ENCODE data around the gene MLXIPL. TPM values are rescaled to one million over a fixed set of nuclear protein-coding genes. Genes with fewer than 3 reads are reported as not detected.

Gene MLXIPL
- total RNA-seq, 1 donor from 2014 or later: 2.0 TPM

GRCh38 chr7:73646785-73647724, 22.7 kb upstream of the MLXIPL start:
- peaks cover 78% of the 10 kb centered on the region for H3K27me3 Mint-ChIP-seq (ENCODE audit: low read depth)
- no peak for DNase-seq (ENCODE audit: low spot score in 2 of 2, unreplicated experiment in 2 of 2)
- H3K4me3 Mint-ChIP-seq: peak overlapping the region; percentile 45
- H3K27ac Mint-ChIP-seq: peak overlapping the region; percentile 34
- peaks cover 6% of the 10 kb centered on the region for H3K4me1 Mint-ChIP-seq
- no peaks in the 10 kb centered on the region for H3K9me3 Mint-ChIP-seq
- TF ChIP-seq, protein P1, sequence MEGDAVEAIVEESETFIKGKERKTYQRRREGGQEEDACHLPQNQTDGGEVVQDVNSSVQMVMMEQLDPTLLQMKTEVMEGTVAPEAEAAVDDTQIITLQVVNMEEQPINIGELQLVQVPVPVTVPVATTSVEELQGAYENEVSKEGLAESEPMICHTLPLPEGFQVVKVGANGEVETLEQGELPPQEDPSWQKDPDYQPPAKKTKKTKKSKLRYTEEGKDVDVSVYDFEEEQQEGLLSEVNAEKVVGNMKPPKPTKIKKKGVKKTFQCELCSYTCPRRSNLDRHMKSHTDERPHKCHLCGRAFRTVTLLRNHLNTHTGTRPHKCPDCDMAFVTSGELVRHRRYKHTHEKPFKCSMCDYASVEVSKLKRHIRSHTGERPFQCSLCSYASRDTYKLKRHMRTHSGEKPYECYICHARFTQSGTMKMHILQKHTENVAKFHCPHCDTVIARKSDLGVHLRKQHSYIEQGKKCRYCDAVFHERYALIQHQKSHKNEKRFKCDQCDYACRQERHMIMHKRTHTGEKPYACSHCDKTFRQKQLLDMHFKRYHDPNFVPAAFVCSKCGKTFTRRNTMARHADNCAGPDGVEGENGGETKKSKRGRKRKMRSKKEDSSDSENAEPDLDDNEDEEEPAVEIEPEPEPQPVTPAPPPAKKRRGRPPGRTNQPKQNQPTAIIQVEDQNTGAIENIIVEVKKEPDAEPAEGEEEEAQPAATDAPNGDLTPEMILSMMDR (IDR thresholded peaks at IDR 0.05; ENCODE audit: unreplicated experiment): no peak
- no peaks in the 10 kb centered on the region for H3K36me3 Mint-ChIP-seq

DNA sequence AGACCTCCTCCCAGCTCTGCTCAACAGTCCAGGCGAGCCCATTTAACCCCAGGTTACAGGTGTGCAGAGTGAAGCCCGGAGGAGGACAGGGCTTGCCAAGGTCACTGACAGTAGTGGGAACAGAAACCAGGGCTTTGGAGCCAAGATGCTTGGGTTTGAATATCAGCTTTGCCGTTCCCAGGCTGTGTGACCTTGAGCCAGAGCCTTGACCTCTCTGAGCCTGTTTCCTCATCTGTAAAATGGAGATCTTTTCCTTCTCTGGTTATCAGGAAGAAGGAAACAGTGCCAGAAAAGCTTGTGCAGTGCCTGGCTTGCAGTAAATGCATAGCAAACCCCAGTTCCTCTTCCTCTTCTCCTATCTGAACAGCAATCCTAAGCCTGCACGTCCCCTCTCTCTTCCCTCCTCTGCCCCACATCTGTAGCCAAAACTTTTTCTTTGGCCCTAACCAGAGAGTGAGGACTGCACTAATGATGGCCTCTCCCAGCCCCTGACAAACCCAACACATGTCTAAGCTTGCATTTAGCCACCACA, 21.4 kb upstream of the MLXIPL start:
- H3K27ac Mint-ChIP-seq: no peak overlapping the region
- H3K36me3 Mint-ChIP-seq: no peaks in the 10 kb centered on the region
- DNase-seq (ENCODE audit: low spot score in 2 of 2, unreplicated experiment in 2 of 2): no peak
- peaks cover 67% of the 10 kb centered on the region for H3K27me3 Mint-ChIP-seq (ENCODE audit: low read depth)
- no peak overlapping the region for H3K4me3 Mint-ChIP-seq
- peaks cover 6% of the 10 kb centered on the region for H3K4me1 Mint-ChIP-seq
- peaks cover 3% of the 10 kb centered on the region for H3K9me3 Mint-ChIP-seq
- TF ChIP-seq, protein P1 (IDR thresholded peaks at IDR 0.05; ENCODE audit: unreplicated experiment): no peak

DNA sequence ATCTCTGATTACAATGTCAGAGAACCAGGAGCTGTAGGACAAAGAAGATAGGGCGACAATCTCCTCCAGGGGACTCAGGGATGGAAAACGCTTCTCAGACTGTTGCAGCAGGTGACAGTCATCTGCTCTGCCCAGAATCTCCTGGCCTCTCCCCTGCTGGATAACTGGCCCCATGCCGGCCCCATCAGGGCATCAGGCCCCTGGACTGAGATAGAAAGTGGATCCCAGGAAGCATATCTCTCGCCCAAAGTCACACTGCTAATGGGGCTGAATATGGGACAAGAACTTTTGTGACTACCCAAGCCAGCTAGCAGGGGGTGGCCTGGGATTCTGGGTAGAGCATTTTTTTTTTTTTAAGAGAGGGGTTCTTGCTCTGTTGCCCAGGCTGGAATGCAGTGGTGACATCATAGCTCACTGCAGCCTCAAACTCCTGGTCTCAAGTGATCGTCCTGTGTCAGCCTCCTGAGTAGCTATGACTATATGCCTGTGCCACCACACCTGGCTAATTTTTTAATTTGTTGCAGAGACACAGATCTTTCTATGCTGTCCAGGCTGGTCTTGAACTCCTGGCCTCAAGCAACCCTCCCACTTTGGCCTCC, 20.5 kb upstream of the MLXIPL start:
- no peak overlapping the region for H3K27ac Mint-ChIP-seq
- H3K4me3 Mint-ChIP-seq: no peak overlapping the region
- TF ChIP-seq, protein P1 (IDR thresholded peaks at IDR 0.05; ENCODE audit: unreplicated experiment): no peak
- H3K36me3 Mint-ChIP-seq: no peaks in the 10 kb centered on the region
- peaks cover 3% of the 10 kb centered on the region for H3K9me3 Mint-ChIP-seq
- DNase-seq (ENCODE audit: low spot score in 2 of 2, unreplicated experiment in 2 of 2): no peak
- H3K27me3 Mint-ChIP-seq (ENCODE audit: low read depth): peaks cover 57% of the 10 kb centered on the region
- peaks cover 6% of the 10 kb centered on the region for H3K4me1 Mint-ChIP-seq

DNA sequence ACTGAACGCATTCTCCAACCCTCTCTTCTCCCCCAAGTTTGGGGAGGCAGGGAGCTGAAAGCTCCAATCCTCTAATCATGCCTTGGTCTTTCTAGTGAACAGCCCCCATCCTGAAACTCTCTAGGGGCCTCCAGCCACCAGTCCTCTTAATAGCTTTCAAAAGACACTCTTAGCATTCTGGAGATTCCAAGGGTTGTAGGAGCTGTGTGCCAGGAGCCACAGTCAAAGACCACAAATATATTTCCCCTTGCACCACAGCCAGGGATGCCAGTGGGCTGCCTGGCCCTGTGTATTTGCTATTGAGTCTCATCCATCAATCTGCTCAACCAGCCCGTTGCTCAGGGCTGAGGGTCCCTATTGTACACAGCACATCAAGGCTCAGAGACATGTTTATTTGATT, 18.5 kb upstream of the MLXIPL start:
- Mint-ChIP-seq H3K4me1 (no peaks in the 10 kb centered on the region), H3K36me3 (no peaks in the 10 kb centered on the region), H3K27me3 (ENCODE audit: low read depth) (peaks cover 41% of the 10 kb centered on the region), H3K27ac (no peak overlapping the region), H3K4me3 (no peak overlapping the region), H3K9me3 (peaks cover 3% of the 10 kb centered on the region)
- TF ChIP-seq, protein P1 (IDR thresholded peaks at IDR 0.05; ENCODE audit: unreplicated experiment): no peak
- no peak for DNase-seq (ENCODE audit: low spot score in 2 of 2, unreplicated experiment in 2 of 2)

GRCh38 chr7:73638911-73639310, 14.6 kb upstream of the MLXIPL start:
- Mint-ChIP-seq H3K27me3 (ENCODE audit: low read depth) (peaks cover 19% of the 10 kb centered on the region), H3K27ac (no peak overlapping the region), H3K36me3 (no peaks in the 10 kb centered on the region), H3K9me3 (peaks cover 3% of the 10 kb centered on the region), H3K4me1 (no peaks in the 10 kb centered on the region), H3K4me3 (no peak overlapping the region)
- no peak for DNase-seq (ENCODE audit: low spot score in 2 of 2, unreplicated experiment in 2 of 2)
- TF ChIP-seq, protein P1 (IDR thresholded peaks at IDR 0.05; ENCODE audit: unreplicated experiment): no peak
